Measurements from ENCODE around the gene RYR1.
"Not testable (repeated sequence)": the region's sequence is repeated elsewhere in the genome, so short reads cannot be mapped to it uniquely, and the experiment has no call there.

RYR1 gene

DNA sequence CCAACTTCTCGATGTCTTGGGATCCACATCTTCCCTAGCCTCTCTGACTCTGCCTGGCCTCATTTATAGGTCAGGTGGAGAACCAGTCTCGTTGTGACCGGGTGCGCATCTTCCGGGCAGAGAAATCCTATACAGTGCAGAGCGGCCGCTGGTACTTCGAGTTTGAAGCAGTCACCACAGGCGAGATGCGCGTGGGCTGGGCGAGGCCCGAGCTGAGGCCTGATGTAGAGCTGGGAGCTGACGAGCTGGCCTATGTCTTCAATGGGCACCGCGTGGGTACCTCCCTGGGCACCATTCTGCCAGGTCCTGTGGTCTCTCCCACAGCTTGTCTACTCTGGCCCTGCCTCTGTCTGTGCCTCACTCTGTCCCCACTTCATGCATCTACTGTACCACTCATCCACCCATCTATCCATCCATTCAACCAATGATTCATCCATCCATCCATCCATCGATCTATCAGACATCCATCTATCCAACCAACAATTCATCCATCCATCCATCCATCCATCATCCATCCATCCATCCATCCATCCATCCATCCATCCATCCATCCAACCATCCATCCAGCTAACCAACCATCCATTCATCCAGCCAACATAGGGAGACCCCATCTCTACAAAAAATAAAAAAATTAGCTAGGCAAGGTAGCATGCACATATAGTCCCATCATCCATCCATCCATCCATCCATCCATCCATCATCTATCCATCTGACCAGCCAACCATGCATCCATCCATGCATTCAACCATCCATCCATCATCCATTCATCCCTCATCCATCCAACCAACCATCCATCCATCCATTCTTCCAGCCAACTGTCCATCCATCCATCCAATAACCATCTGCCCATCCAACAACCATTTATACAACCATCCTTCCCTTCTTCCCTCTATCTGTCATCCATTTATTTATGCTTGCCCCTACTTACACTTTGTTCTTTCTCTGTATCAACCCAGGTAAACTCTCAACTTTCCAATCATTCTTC lies 34.3 kb downstream of the RYR1 start:
- H3K27ac ChIP-seq (ENCODE audit: low read length) = no peak overlapping the region
- no peaks in the 10 kb centered on the region for H3K4me1 ChIP-seq (ENCODE audit: insufficient read depth, low read length)
- H3K4me2 ChIP-seq (ENCODE audit: insufficient read depth, low read length) = no peak overlapping the region
- no peaks in the 10 kb centered on the region for H4K20me1 ChIP-seq (ENCODE audit: insufficient read depth, low read length)
- ATAC-seq (ENCODE audit: insufficient read depth, low read depth) (no peak), DNase-seq (no peak)
- TF ChIP-seq EZH2 (IDR thresholded peaks at IDR 0.05; ENCODE audit: borderline replicate concordance, low read depth, low read length, severe bottlenecking) = no peak
- TF ChIP-seq, protein P1, sequence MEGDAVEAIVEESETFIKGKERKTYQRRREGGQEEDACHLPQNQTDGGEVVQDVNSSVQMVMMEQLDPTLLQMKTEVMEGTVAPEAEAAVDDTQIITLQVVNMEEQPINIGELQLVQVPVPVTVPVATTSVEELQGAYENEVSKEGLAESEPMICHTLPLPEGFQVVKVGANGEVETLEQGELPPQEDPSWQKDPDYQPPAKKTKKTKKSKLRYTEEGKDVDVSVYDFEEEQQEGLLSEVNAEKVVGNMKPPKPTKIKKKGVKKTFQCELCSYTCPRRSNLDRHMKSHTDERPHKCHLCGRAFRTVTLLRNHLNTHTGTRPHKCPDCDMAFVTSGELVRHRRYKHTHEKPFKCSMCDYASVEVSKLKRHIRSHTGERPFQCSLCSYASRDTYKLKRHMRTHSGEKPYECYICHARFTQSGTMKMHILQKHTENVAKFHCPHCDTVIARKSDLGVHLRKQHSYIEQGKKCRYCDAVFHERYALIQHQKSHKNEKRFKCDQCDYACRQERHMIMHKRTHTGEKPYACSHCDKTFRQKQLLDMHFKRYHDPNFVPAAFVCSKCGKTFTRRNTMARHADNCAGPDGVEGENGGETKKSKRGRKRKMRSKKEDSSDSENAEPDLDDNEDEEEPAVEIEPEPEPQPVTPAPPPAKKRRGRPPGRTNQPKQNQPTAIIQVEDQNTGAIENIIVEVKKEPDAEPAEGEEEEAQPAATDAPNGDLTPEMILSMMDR (IDR thresholded peaks at IDR 0.05; ENCODE audit: borderline replicate concordance, extremely low read depth, low read length, poor library complexity, severe bottlenecking) = no peak
- no peaks in the 10 kb centered on the region for H3K27me3 ChIP-seq (ENCODE audit: insufficient read depth, low read length, poor library complexity)
- no peaks in the 10 kb centered on the region for H3K9me3 ChIP-seq (ENCODE audit: insufficient read depth, low read length, severe bottlenecking)
- no peak overlapping the region for H3K9ac ChIP-seq (ENCODE audit: low read depth, low read length)
- H2AFZ ChIP-seq (ENCODE audit: low read depth, low read length) = no peak overlapping the region
- H3K79me2 ChIP-seq (ENCODE audit: insufficient read depth, low read length) = no peaks in the 10 kb centered on the region
- H3K4me3 ChIP-seq (ENCODE audit: low read depth in 1 of 2, low read length in 2 of 2) = no peak overlapping the region
- no peaks in the 10 kb centered on the region for H3K36me3 ChIP-seq (ENCODE audit: insufficient read depth, low read length)

DNA sequence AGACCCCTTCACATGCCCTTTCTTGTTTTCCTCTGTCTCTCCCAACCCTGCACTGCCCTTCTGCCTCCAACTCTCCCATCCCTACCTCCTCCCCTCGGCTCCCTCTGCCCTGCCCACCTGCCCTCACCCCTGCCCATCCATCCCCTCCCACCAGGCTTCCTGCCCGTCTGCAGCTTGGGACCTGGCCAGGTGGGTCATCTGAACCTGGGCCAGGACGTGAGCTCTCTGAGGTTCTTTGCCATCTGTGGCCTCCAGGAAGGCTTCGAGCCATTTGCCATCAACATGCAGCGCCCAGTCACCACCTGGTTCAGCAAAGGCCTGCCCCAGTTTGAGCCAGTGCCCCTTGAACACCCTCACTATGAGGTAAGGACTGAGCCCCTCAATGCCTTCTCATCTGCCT lies 35.7 kb downstream of the RYR1 start:
- DNase-seq (no peak), ATAC-seq (ENCODE audit: insufficient read depth, low read depth) (no peak)
- H3K9me3 ChIP-seq (ENCODE audit: insufficient read depth, low read length, severe bottlenecking) = no peaks in the 10 kb centered on the region
- no peaks in the 10 kb centered on the region for H3K4me1 ChIP-seq (ENCODE audit: insufficient read depth, low read length)
- no peak overlapping the region for H3K4me3 ChIP-seq (ENCODE audit: low read depth in 1 of 2, low read length in 2 of 2)
- TF ChIP-seq, protein P1 (IDR thresholded peaks at IDR 0.05; ENCODE audit: borderline replicate concordance, extremely low read depth, low read length, poor library complexity, severe bottlenecking) = no peak
- TF ChIP-seq EZH2 (IDR thresholded peaks at IDR 0.05; ENCODE audit: borderline replicate concordance, low read depth, low read length, severe bottlenecking) = no peak
- no peak overlapping the region for H3K4me2 ChIP-seq (ENCODE audit: insufficient read depth, low read length)
- H3K27me3 ChIP-seq (ENCODE audit: insufficient read depth, low read length, poor library complexity) = no peaks in the 10 kb centered on the region
- no peaks in the 10 kb centered on the region for H3K79me2 ChIP-seq (ENCODE audit: insufficient read depth, low read length)
- H3K27ac ChIP-seq (ENCODE audit: low read length) = no peak overlapping the region
- H3K9ac ChIP-seq (ENCODE audit: low read depth, low read length) = no peak overlapping the region
- H2AFZ ChIP-seq (ENCODE audit: low read depth, low read length) = no peak overlapping the region
- no peaks in the 10 kb centered on the region for H3K36me3 ChIP-seq (ENCODE audit: insufficient read depth, low read length)
- no peaks in the 10 kb centered on the region for H4K20me1 ChIP-seq (ENCODE audit: insufficient read depth, low read length)

DNA sequence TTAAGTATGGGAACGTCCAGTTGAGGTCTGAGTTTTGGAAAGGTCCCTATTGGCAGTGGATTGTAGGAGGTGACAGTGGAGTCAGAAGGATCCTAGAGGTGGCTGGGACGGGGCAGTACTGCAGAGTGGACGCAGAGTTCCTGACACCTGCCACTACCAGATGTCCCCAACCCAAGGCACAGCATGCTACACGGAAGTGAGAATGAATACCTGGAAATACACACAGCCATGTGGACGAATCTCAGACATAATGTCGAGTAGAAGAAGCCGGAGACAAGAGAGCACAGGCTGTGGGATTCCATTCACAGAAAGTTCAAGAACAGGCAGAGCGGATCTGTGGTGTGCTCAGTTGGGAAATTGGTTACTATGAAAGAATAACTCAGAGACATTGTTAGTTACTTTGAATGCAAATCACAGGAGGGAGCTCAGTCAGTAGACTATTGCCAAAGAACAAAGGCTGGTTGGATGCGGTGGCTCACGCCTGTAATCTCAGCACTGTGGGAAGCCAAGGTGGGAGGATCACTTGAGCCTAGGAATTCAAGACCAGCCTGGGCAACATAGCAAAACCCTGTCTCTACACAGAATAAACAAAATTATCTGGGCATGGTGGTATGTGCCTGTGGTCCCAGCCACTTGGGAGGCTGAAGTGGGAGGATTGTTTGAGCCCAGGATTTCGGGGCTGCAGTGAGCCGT lies 37.4 kb downstream of the RYR1 start:
- Histone ChIP-seq H3K4me3 (ENCODE audit: low read depth in 1 of 2, low read length in 2 of 2) (no peak overlapping the region), H3K27ac (ENCODE audit: low read length) (no peak overlapping the region), H4K20me1 (ENCODE audit: insufficient read depth, low read length) (no peaks in the 10 kb centered on the region), H3K36me3 (ENCODE audit: insufficient read depth, low read length) (no peaks in the 10 kb centered on the region), H3K27me3 (ENCODE audit: insufficient read depth, low read length, poor library complexity) (no peaks in the 10 kb centered on the region), H3K79me2 (ENCODE audit: insufficient read depth, low read length) (no peaks in the 10 kb centered on the region), H2AFZ (ENCODE audit: low read depth, low read length) (no peak overlapping the region), H3K4me1 (ENCODE audit: insufficient read depth, low read length) (no peaks in the 10 kb centered on the region), H3K9ac (ENCODE audit: low read depth, low read length) (no peak overlapping the region), H3K9me3 (ENCODE audit: insufficient read depth, low read length, severe bottlenecking) (no peaks in the 10 kb centered on the region), H3K4me2 (ENCODE audit: insufficient read depth, low read length) (no peak overlapping the region)
- DNase-seq (no peak), ATAC-seq (ENCODE audit: insufficient read depth, low read depth) (no peak)
- TF ChIP-seq EZH2 (IDR thresholded peaks at IDR 0.05; ENCODE audit: borderline replicate concordance, low read depth, low read length, severe bottlenecking) = no peak
- TF ChIP-seq, protein P1 (IDR thresholded peaks at IDR 0.05; ENCODE audit: borderline replicate concordance, extremely low read depth, low read length, poor library complexity, severe bottlenecking) = no peak

DNA sequence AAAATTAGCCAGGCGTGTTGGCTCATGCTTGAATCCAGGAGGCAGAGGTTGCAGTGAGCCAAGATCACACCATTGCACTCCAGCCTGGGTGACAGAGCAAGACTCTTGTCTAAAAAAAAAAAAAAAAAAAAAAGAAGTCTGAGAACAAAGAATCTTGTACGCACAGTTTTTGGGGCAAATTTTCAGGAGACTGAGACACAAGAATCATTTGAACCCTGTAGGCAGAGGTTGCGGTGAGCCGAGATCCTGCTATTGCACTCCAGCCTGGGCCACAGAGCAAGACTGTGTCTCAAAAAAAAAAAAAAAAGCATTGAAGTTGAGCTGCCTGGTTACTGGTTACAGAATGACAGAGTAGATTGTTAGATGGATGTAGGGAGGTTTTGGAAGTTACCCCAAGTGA lies 39.2 kb downstream of the RYR1 start:
- not testable (repeated sequence) for H3K36me3 ChIP-seq (ENCODE audit: insufficient read depth, low read length)

More for the DNA sequence above, 39.2 kb downstream of the RYR1 start:
- H4K20me1 ChIP-seq (ENCODE audit: insufficient read depth, low read length); H3K9me3 ChIP-seq (ENCODE audit: insufficient read depth, low read length, severe bottlenecking); H3K4me2 ChIP-seq (ENCODE audit: insufficient read depth, low read length); H3K4me3 ChIP-seq (ENCODE audit: low read depth in 1 of 2, low read length in 2 of 2); ATAC-seq (ENCODE audit: insufficient read depth, low read depth); H3K9ac ChIP-seq (ENCODE audit: low read depth, low read length); DNase-seq; H3K4me1 ChIP-seq (ENCODE audit: insufficient read depth, low read length); H2AFZ ChIP-seq (ENCODE audit: low read depth, low read length); H3K27me3 ChIP-seq (ENCODE audit: insufficient read depth, low read length, poor library complexity); H3K79me2 ChIP-seq (ENCODE audit: insufficient read depth, low read length); H3K27ac ChIP-seq (ENCODE audit: low read length): not testable (repeated sequence)

Data from DND-41 (cell line).